HCT116 (cell line): ENCODE measurements around the gene BLOC1S3. TPM values are rescaled to one million over a fixed set of nuclear protein-coding genes. Genes with fewer than 3 reads are reported as not detected.

ENCODE experiments used
- ATAC-seq: fragments of 200-7000 bp; cut with Tn5 transposase; 2 replicates; pipeline ENCODE4 v1.9.1; 2020; ENCODE audit warnings: mild to moderate bottlenecking, moderate library complexity
- BruUV-seq: library from RNA; stranded (reverse); fragments of 400-500 nt; replicated peaks from 2 replicates; lab custom pipeline; 2021; lab: Mats Ljungman, UMichigan
- CTCF ChIA-PET: fragments of 300-600 bp; sonication (Branson Sonifier 250); formaldehyde crosslinking; loops from one replicate; lab custom pipeline; 2021; ENCODE audit warnings: antibody characterized with exemption; lab: Charles Lee
- POLR2A ChIA-PET: fragments of 300-600, 350-600 bp; sonication (Branson Sonifier 250); formaldehyde crosslinking; loops from one replicate; lab custom pipeline; 2021; ENCODE audit warnings: antibody characterized with exemption; lab: Charles Lee
- RAD21 ChIA-PET, 2 experiments: fragments of 300-600 bp; sonication (Branson Sonifier 250); formaldehyde crosslinking; loops; one replicate each; lab custom pipeline; 2023; ENCODE audit warnings: low total read pairs in 2 of 2; ENCODE audit not compliant: uncharacterized antibody in 2 of 2, unreplicated experiment in 2 of 2, low non-redundant PET in 1 of 2; lab: Charles Lee
- DNase-seq: peaks from one replicate; pipeline ENCODE4 v3.0.0-alpha.2; 2010; ENCODE audit warnings: low read depth, low spot score
- H2AFZ ChIP-seq: fragments of 200-600 bp; shearing (Covaris generic), sonication (generic); 2 replicates; pipeline ENCODE4 v1.6.1; 2017; ENCODE audit warnings: low read depth, mixed run types, mixed read lengths, antibody characterized with exemption, low read length; ENCODE audit not compliant: poor library complexity, severe bottlenecking
- H3K27ac ChIP-seq: 2 replicates; pipeline ENCODE4 v1.5.1; 2012; ENCODE audit warnings: low read depth, low read length
- H3K27me3 ChIP-seq: fragments of 200-600 bp; sonication (generic); 2 replicates; pipeline ENCODE4 v1.6.1; 2016; ENCODE audit warnings: mixed run types, low read length, mixed read lengths; ENCODE audit not compliant: insufficient read depth
- H3K36me3 ChIP-seq, 2 experiments: fragments of 200-500 bp in 1 of 2; fragments of 200-600 bp in 1 of 2; sonication (Bioruptor generic) in 1 of 2; sonication (generic) in 1 of 2; 2 replicates each; pipeline versions ENCODE4 v1.5.1 to v1.6.1; 2014 to 2016; ENCODE audit warnings: low read length in 2 of 2, inconsistent platforms in 1 of 2, mixed read lengths in 1 of 2, mixed run types in 1 of 2; ENCODE audit not compliant: insufficient read depth in 2 of 2, control insufficient read depth in 1 of 2
- H3K4me1 ChIP-seq, 2 experiments: fragments of 200-600 bp in 1 of 2; sonication (generic) in 1 of 2; 2 replicates each; pipeline versions ENCODE4 v1.5.1 to v1.6.1; 2012 to 2017; ENCODE audit warnings: low read length in 2 of 2, inconsistent platforms in 1 of 2, mild to moderate bottlenecking in 1 of 2, mixed read lengths in 1 of 2, mixed run types in 1 of 2, moderate library complexity in 1 of 2; ENCODE audit not compliant: insufficient read depth in 2 of 2, control insufficient read depth in 1 of 2
- H3K4me2 ChIP-seq: fragments of 200-600 bp; sonication (generic); 2 replicates; pipeline ENCODE4 v1.6.1; 2017; ENCODE audit warnings: mixed run types, low read length, mixed read lengths
- H3K4me3 ChIP-seq, 2 experiments: fragments of 200-600 bp in 1 of 2; sonication (generic) in 1 of 2; replicated peaks in 1 of 2; 2 replicates each; pipeline ENCODE4 v1.5.1; 2011 to 2016; ENCODE audit warnings: low read length in 2 of 2, control low read depth in 1 of 2, low read depth in 1 of 2, mild to moderate bottlenecking in 1 of 2, mixed read lengths in 1 of 2, mixed run types in 1 of 2
- H3K79me2 ChIP-seq: fragments of 200-600 bp; sonication (generic); 2 replicates; pipeline ENCODE4 v1.6.1; 2017; ENCODE audit warnings: mild to moderate bottlenecking, mixed run types, low read length, moderate library complexity, mixed read lengths; ENCODE audit not compliant: insufficient read depth
- H3K9ac ChIP-seq: fragments of 200-600 bp; sonication (generic); 2 replicates; pipeline ENCODE4 v1.6.1; 2016; ENCODE audit warnings: low read length, mixed read lengths
- H3K9me2 ChIP-seq: fragments of 200-600 bp; sonication (generic), shearing (Covaris generic); 2 replicates; pipeline ENCODE4 v1.6.1; 2017; ENCODE audit warnings: mixed run types, mild to moderate bottlenecking, moderate library complexity; ENCODE audit not compliant: insufficient read depth
- H3K9me3 ChIP-seq, 2 experiments: fragments of 200-500 bp in 1 of 2; fragments of 200-600 bp in 1 of 2; sonication (Bioruptor generic) in 1 of 2; sonication (generic) in 1 of 2; 2 replicates each; pipeline ENCODE4 v1.6.1; 2014 to 2017; ENCODE audit warnings: low read length in 2 of 2, mixed read lengths in 2 of 2, inconsistent platforms in 1 of 2, low read depth in 1 of 2, mild to moderate bottlenecking in 1 of 2, mixed run types in 1 of 2, moderate library complexity in 1 of 2; ENCODE audit not compliant: control insufficient read depth in 1 of 2, insufficient read depth in 1 of 2
- H4K20me1 ChIP-seq: fragments of 200-600 bp; sonication (generic), shearing (Covaris generic); 2 replicates; pipeline ENCODE4 v1.6.1; 2017; ENCODE audit warnings: mixed run types, mild to moderate bottlenecking, moderate library complexity; ENCODE audit not compliant: insufficient read depth
- CBX3 ChIP-seq: IDR thresholded peaks from 2 replicates; pipeline ENCODE4 v1.6.1; 2012; ENCODE audit warnings: low read depth
- EZH2 ChIP-seq: fragments of 200-600 bp; sonication (generic); IDR thresholded peaks from 2 replicates; pipeline ENCODE4 v1.6.1; 2017; ENCODE audit warnings: antibody characterized with exemption, mixed run types
- EZH2phosphoT487 ChIP-seq: fragments of 200-600 bp; IDR thresholded peaks from 2 replicates; pipeline ENCODE4 v1.6.1; 2018; ENCODE audit warnings: antibody characterized with exemption, borderline replicate concordance
- FOSL1 ChIP-seq: IDR thresholded peaks from 2 replicates; pipeline ENCODE4 v1.6.1; 2012; ENCODE audit warnings: low read depth
- JUND ChIP-seq: IDR thresholded peaks from 2 replicates; pipeline ENCODE4 v1.6.1; 2012
- POLR2A ChIP-seq: IDR thresholded peaks from 2 replicates; pipeline ENCODE4 v1.7.0; 2011; ENCODE audit warnings: borderline replicate concordance; ENCODE audit not compliant: insufficient read depth, insufficient read length; ENCODE audit errors: extremely low read depth
- POLR2AphosphoS5 ChIP-seq: IDR thresholded peaks from 2 replicates; pipeline ENCODE4 v1.6.1; 2011; ENCODE audit warnings: mild to moderate bottlenecking, low read depth, low read length, moderate library complexity
- RAD21 ChIP-seq: IDR thresholded peaks from 2 replicates; pipeline ENCODE4 v1.6.1; 2012; ENCODE audit warnings: low read depth, mild to moderate bottlenecking
- SIN3A ChIP-seq: IDR thresholded peaks from 2 replicates; pipeline ENCODE4 v1.6.1; 2012; ENCODE audit warnings: low read depth
- SP1 ChIP-seq: IDR thresholded peaks from 2 replicates; pipeline ENCODE4 v1.6.1; 2012; ENCODE audit warnings: low read depth
- SRF ChIP-seq: IDR thresholded peaks from 2 replicates; pipeline ENCODE4 v1.6.1; 2012; ENCODE audit warnings: low read depth
- TCF7L2 ChIP-seq: IDR thresholded peaks from 2 replicates; pipeline ENCODE4 v1.7.0; 2011; ENCODE audit warnings: borderline replicate concordance, inconsistent platforms; ENCODE audit not compliant: insufficient read depth, insufficient read length; ENCODE audit errors: extremely low read depth
- YY1 ChIP-seq: IDR thresholded peaks from 2 replicates; pipeline ENCODE4 v1.6.1; 2011; ENCODE audit warnings: low read length, low read depth, moderate library complexity, mild to moderate bottlenecking; ENCODE audit not compliant: insufficient replicate concordance; ENCODE audit errors: extremely low read depth
- ZFX ChIP-seq: fragments of 450-650 bp; IDR thresholded peaks from 2 replicates; pipeline ENCODE4 v1.6.1; 2017
- ZNF274 ChIP-seq: fragments of 200-500 bp; sonication (Bioruptor generic); IDR thresholded peaks from 2 replicates; pipeline ENCODE4 v1.6.1; 2014; ENCODE audit warnings: mild to moderate bottlenecking, low read depth, low read length, inconsistent platforms
- intact Hi-C: fragments of 100-400 bp; cut with micrococcal nuclease; formaldehyde crosslinking; loops from 2 replicates; pipeline ENCODE4 v1.10.0; 2022
- total RNA-seq: library from RNA; stranded (reverse); gene quantifications from one replicate; pipeline ENCODE4 v1.2.1, GENCODE V29; 2021; ENCODE audit not compliant: unreplicated experiment
- TF ChIP-seq, protein P1 (sequence below), 3 experiments: fragments of 200-600 bp in 1 of 3; sonication (generic) in 1 of 3; IDR thresholded peaks in 2 of 3; conservative IDR thresholded peaks in 1 of 3; 2 replicates each; pipeline ENCODE4 v1.5.1; 2012 to 2017; ENCODE audit warnings: low read depth in 2 of 3, low read length in 2 of 3, antibody characterized with exemption in 1 of 3, borderline replicate concordance in 1 of 3, control low read depth in 1 of 3, mild to moderate bottlenecking in 1 of 3, mixed read lengths in 1 of 3, mixed run types in 1 of 3, moderate library complexity in 1 of 3; ENCODE audit not compliant: insufficient read depth in 1 of 3
- TF ChIP-seq, protein P2 (sequence below): IDR thresholded peaks from 2 replicates; pipeline ENCODE4 v1.6.1; 2012
- TF ChIP-seq, protein P3 (sequence below): IDR thresholded peaks from 2 replicates; pipeline ENCODE4 v1.6.1; 2011; ENCODE audit warnings: mild to moderate bottlenecking, low read length, moderate library complexity; ENCODE audit not compliant: insufficient replicate concordance; ENCODE audit errors: extremely low read depth
- TF ChIP-seq, protein P4 (sequence below): IDR thresholded peaks from 2 replicates; pipeline ENCODE4 v1.6.1; 2012; ENCODE audit warnings: low read depth

Gene BLOC1S3
- total RNA-seq, 1 experiment from 2014 or later: 12.2 TPM

DNA sequence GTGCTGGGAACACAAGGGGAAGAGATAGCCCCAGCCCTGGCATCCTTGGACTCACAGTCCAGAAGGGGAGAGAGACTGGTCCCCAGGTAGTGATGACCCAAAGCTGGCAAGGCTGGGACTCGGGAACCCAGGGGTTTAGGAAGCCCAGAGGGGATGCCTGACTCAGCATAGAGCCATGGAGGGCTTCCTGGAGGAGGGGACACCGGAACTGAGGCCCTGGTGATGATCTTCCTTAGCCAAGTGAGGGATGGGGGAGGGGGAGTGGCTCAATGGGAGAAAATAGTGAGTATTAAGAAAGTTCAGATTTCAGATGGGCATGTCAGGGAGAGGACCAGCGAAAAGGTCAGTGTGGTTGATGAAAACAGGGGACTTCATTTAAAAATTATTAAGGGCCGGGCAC lies 39.8 kb downstream of the BLOC1S3 start:
- POLR2A ChIA-PET: no interaction called here
- no peak overlapping the region for H2AFZ ChIP-seq
- no peaks in the 10 kb centered on the region for H3K4me1 ChIP-seq
- H3K9ac ChIP-seq: no peak overlapping the region
- no peak overlapping the region for H3K27ac ChIP-seq
- no peaks in the 10 kb centered on the region for H3K27me3 ChIP-seq
- H3K9me2 ChIP-seq: no peaks in the 10 kb centered on the region
- no peaks in the 10 kb centered on the region for H4K20me1 ChIP-seq
- no peak for DNase-seq
- CTCF ChIA-PET: no interaction called here
- H3K4me3 ChIP-seq: no peak overlapping the region
- no peaks in the 10 kb centered on the region for H3K36me3 ChIP-seq
- BruUV-seq: no TSS peak
- ATAC-seq: no peak
- no peak for TF ChIP-seq FOSL1
- no peak for TF ChIP-seq SRF
- no peak for TF ChIP-seq EZH2
- TF ChIP-seq, protein P1, sequence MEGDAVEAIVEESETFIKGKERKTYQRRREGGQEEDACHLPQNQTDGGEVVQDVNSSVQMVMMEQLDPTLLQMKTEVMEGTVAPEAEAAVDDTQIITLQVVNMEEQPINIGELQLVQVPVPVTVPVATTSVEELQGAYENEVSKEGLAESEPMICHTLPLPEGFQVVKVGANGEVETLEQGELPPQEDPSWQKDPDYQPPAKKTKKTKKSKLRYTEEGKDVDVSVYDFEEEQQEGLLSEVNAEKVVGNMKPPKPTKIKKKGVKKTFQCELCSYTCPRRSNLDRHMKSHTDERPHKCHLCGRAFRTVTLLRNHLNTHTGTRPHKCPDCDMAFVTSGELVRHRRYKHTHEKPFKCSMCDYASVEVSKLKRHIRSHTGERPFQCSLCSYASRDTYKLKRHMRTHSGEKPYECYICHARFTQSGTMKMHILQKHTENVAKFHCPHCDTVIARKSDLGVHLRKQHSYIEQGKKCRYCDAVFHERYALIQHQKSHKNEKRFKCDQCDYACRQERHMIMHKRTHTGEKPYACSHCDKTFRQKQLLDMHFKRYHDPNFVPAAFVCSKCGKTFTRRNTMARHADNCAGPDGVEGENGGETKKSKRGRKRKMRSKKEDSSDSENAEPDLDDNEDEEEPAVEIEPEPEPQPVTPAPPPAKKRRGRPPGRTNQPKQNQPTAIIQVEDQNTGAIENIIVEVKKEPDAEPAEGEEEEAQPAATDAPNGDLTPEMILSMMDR (IDR thresholded peaks at IDR 0.05 in 2 of 3, conservative IDR thresholded peaks at IDR 0.05 in 1 of 3; ENCODE audit: borderline replicate concordance in 1 of 3, insufficient read depth in 1 of 3, low read depth in 2 of 3, low read length in 2 of 3): no peak
- no peak for TF ChIP-seq JUND
- TF ChIP-seq ZFX: no peak
- TF ChIP-seq, protein P2, sequence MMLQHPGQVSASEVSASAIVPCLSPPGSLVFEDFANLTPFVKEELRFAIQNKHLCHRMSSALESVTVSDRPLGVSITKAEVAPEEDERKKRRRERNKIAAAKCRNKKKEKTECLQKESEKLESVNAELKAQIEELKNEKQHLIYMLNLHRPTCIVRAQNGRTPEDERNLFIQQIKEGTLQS: no peak
- no peak for TF ChIP-seq SIN3A
- TF ChIP-seq CBX3: no peak
- TF ChIP-seq, protein P3, sequence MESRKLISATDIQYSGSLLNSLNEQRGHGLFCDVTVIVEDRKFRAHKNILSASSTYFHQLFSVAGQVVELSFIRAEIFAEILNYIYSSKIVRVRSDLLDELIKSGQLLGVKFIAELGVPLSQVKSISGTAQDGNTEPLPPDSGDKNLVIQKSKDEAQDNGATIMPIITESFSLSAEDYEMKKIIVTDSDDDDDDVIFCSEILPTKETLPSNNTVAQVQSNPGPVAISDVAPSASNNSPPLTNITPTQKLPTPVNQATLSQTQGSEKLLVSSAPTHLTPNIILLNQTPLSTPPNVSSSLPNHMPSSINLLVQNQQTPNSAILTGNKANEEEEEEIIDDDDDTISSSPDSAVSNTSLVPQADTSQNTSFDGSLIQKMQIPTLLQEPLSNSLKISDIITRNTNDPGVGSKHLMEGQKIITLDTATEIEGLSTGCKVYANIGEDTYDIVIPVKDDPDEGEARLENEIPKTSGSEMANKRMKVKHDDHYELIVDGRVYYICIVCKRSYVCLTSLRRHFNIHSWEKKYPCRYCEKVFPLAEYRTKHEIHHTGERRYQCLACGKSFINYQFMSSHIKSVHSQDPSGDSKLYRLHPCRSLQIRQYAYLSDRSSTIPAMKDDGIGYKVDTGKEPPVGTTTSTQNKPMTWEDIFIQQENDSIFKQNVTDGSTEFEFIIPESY: no peak
- TF ChIP-seq EZH2phosphoT487: no peak
- TF ChIP-seq POLR2AphosphoS5: no peak
- no peak for TF ChIP-seq RAD21
- TF ChIP-seq, protein P4, sequence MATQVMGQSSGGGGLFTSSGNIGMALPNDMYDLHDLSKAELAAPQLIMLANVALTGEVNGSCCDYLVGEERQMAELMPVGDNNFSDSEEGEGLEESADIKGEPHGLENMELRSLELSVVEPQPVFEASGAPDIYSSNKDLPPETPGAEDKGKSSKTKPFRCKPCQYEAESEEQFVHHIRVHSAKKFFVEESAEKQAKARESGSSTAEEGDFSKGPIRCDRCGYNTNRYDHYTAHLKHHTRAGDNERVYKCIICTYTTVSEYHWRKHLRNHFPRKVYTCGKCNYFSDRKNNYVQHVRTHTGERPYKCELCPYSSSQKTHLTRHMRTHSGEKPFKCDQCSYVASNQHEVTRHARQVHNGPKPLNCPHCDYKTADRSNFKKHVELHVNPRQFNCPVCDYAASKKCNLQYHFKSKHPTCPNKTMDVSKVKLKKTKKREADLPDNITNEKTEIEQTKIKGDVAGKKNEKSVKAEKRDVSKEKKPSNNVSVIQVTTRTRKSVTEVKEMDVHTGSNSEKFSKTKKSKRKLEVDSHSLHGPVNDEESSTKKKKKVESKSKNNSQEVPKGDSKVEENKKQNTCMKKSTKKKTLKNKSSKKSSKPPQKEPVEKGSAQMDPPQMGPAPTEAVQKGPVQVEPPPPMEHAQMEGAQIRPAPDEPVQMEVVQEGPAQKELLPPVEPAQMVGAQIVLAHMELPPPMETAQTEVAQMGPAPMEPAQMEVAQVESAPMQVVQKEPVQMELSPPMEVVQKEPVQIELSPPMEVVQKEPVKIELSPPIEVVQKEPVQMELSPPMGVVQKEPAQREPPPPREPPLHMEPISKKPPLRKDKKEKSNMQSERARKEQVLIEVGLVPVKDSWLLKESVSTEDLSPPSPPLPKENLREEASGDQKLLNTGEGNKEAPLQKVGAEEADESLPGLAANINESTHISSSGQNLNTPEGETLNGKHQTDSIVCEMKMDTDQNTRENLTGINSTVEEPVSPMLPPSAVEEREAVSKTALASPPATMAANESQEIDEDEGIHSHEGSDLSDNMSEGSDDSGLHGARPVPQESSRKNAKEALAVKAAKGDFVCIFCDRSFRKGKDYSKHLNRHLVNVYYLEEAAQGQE: no peak
- TF ChIP-seq POLR2A: no peak
- TF ChIP-seq ZNF274: no peak
- TF ChIP-seq YY1: no peak
- TF ChIP-seq SP1: no peak
- TF ChIP-seq TCF7L2: no peak
- intact Hi-C loops: no loop called here
- RAD21 ChIA-PET: no interaction called here
- no peaks in the 10 kb centered on the region for H3K79me2 ChIP-seq
- H3K9me3 ChIP-seq: no peaks in the 10 kb centered on the region
- no peak overlapping the region for H3K4me2 ChIP-seq
